Osteoblast (primary cell): ENCODE measurements around the gene ASTN2. TPM values are rescaled to one million over a fixed set of nuclear protein-coding genes. Genes with fewer than 3 reads are reported as not detected.

Experiments used
- DNase-seq: peaks from one replicate; pipeline ENCODE4 v3.0.0; 2011; ENCODE audit warnings: low spot score, mixed read lengths; ENCODE audit not compliant: insufficient read length; ENCODE audit errors: missing footprints
- H2AFZ ChIP-seq: 2 replicates; pipeline ENCODE4 v1.6.0; 2011; ENCODE audit warnings: mild to moderate bottlenecking, low read length
- H3K27ac ChIP-seq: 2 replicates; pipeline ENCODE4 v1.5.1; 2011; ENCODE audit warnings: mild to moderate bottlenecking, low read depth, low read length, moderate library complexity
- H3K27me3 ChIP-seq: 2 replicates; pipeline ENCODE4 v1.6.0; 2012; ENCODE audit warnings: mild to moderate bottlenecking, control low read depth, inconsistent platforms, low read length, moderate library complexity; ENCODE audit not compliant: insufficient read depth
- H3K36me3 ChIP-seq: 2 replicates; pipeline ENCODE4 v1.5.1; 2011; ENCODE audit warnings: mild to moderate bottlenecking, low read length, control low read depth, moderate library complexity; ENCODE audit not compliant: insufficient read depth
- H3K4me1 ChIP-seq: 2 replicates; pipeline ENCODE4 v1.5.1; 2011; ENCODE audit warnings: mild to moderate bottlenecking, low read length, control low read depth, moderate library complexity; ENCODE audit not compliant: insufficient read depth
- H3K4me2 ChIP-seq: 2 replicates; pipeline ENCODE4 v1.6.0; 2011; ENCODE audit warnings: mild to moderate bottlenecking, low read length; ENCODE audit not compliant: insufficient read depth
- H3K4me3 ChIP-seq: fragments of 200-600 bp; sonication (generic); 3 replicates; pipeline ENCODE4 v1.5.1; 2012; ENCODE audit warnings: mild to moderate bottlenecking, low read length, inconsistent platforms; ENCODE audit not compliant: insufficient read depth
- H3K79me2 ChIP-seq: 2 replicates; pipeline ENCODE4 v1.6.0; 2012; ENCODE audit warnings: mild to moderate bottlenecking, low read length, control low read depth, inconsistent platforms; ENCODE audit not compliant: insufficient read depth
- H3K9me3 ChIP-seq: 2 replicates; pipeline ENCODE4 v1.5.1; 2011; ENCODE audit warnings: low read depth, low read length, control low read depth
- H4K20me1 ChIP-seq: 2 replicates; pipeline ENCODE4 v1.6.0; 2012; ENCODE audit warnings: mild to moderate bottlenecking, low read length, control low read depth; ENCODE audit not compliant: insufficient read depth
- total RNA-seq: library from RNA; depleted of rRNA; stranded (reverse); fragments of >200 nt; gene quantifications from 2 replicates; pipeline ENCODE4 v1.2.3, GENCODE V29; 2012
- TF ChIP-seq, protein P1 (sequence below): IDR thresholded peaks from 2 replicates; pipeline ENCODE4 v1.5.1; 2011; ENCODE audit warnings: mild to moderate bottlenecking, low read depth, low read length, moderate library complexity; ENCODE audit errors: extremely low read depth

Gene ASTN2
- total RNA-seq, 1 donor, result 4.7 TPM

GRCh38 chr9:117265253-117265652, 149.6 kb downstream of the ASTN2 start:
- Histone ChIP-seq H3K27ac (no peak overlapping the region), H3K4me2 (no peak overlapping the region), H3K27me3 (no peaks in the 10 kb centered on the region), H3K9me3 (no peaks in the 10 kb centered on the region), H2AFZ (no peak overlapping the region), H3K4me3 (no peak overlapping the region), H3K36me3 (no peaks in the 10 kb centered on the region), H3K79me2 (no peaks in the 10 kb centered on the region), H3K4me1 (no peaks in the 10 kb centered on the region), H4K20me1 (no peaks in the 10 kb centered on the region)
- TF ChIP-seq, protein P1, sequence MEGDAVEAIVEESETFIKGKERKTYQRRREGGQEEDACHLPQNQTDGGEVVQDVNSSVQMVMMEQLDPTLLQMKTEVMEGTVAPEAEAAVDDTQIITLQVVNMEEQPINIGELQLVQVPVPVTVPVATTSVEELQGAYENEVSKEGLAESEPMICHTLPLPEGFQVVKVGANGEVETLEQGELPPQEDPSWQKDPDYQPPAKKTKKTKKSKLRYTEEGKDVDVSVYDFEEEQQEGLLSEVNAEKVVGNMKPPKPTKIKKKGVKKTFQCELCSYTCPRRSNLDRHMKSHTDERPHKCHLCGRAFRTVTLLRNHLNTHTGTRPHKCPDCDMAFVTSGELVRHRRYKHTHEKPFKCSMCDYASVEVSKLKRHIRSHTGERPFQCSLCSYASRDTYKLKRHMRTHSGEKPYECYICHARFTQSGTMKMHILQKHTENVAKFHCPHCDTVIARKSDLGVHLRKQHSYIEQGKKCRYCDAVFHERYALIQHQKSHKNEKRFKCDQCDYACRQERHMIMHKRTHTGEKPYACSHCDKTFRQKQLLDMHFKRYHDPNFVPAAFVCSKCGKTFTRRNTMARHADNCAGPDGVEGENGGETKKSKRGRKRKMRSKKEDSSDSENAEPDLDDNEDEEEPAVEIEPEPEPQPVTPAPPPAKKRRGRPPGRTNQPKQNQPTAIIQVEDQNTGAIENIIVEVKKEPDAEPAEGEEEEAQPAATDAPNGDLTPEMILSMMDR, result no peak
- no peak for DNase-seq

- Histone ChIP-seq H3K9me3 (no peaks in the 10 kb centered on the region), H3K27me3 (no peaks in the 10 kb centered on the region), H3K4me1 (no peaks in the 10 kb centered on the region), H4K20me1 (no peaks in the 10 kb centered on the region), H3K79me2 (no peaks in the 10 kb centered on the region), H3K4me2 (no peak overlapping the region), H3K36me3 (no peaks in the 10 kb centered on the region), H2AFZ (no peak overlapping the region), H3K27ac (no peak overlapping the region), H3K4me3 (no peak overlapping the region)
- TF ChIP-seq, protein P1, result no peak
- no peak for DNase-seq
Observed at GRCh38 chr9:117258184-117258866, 156.5 kb downstream of the ASTN2 start.

- no peaks in the 10 kb centered on the region for H3K79me2 ChIP-seq
- no peak overlapping the region for H3K27ac ChIP-seq
- no peak overlapping the region for H3K4me3 ChIP-seq
- H3K4me2 ChIP-seq, result no peak overlapping the region
- H3K9me3 ChIP-seq, result peaks cover 2% of the 10 kb centered on the region
- H4K20me1 ChIP-seq, result no peaks in the 10 kb centered on the region
- TF ChIP-seq, protein P1, result no peak
- no peak overlapping the region for H2AFZ ChIP-seq
- no peaks in the 10 kb centered on the region for H3K36me3 ChIP-seq
- H3K27me3 ChIP-seq, result no peaks in the 10 kb centered on the region
- no peaks in the 10 kb centered on the region for H3K4me1 ChIP-seq
- DNase-seq, result no peak
Observed at GRCh38 chr9:117253261-117253660, 161.6 kb downstream of the ASTN2 start.

DNA sequence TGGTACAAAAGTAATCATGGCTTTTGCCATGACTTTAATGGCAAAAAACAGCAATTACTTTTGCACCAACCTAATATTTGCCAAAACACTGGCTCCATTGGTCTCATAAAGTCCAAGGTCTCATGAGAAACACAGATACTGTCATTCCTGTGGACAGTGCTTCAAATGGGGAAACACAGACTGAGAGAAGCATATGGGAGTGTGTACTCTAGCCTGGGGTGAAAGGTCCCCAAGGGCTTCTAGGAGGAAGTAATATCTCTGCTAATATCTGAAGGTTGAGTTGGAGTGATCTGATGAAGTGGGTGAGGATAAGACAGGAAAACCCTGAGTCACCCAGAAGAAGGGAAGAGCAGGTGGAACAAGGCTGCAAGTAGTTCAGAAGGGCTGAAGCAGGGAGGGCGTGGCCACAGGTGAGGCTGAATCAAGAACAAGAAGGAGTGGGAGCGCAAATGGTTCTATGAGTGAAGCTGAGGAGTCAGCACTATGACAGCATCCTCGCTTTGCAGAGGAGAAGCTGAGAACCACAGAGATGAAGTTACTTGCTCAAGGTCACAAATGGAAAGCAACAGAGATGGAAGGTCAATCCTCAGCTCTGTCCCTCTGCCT, 164.1 kb downstream of the ASTN2 start:
- Histone ChIP-seq H3K4me3 (no peak overlapping the region), H3K27ac (no peak overlapping the region), H3K4me2 (no peak overlapping the region), H4K20me1 (no peaks in the 10 kb centered on the region), H3K9me3 (peaks cover 5% of the 10 kb centered on the region), H3K27me3 (no peaks in the 10 kb centered on the region), H3K79me2 (no peaks in the 10 kb centered on the region), H3K36me3 (no peaks in the 10 kb centered on the region), H2AFZ (no peak overlapping the region), H3K4me1 (no peaks in the 10 kb centered on the region)
- DNase-seq, result no peak
- TF ChIP-seq, protein P1, result no peak
